Colonic mucosa (tissue), 4 donors: ENCODE measurements around the gene FXYD5. TPM values are rescaled to one million over a fixed set of nuclear protein-coding genes. Genes with fewer than 3 reads are reported as not detected.
A peak's percentile ranks its signal among the peaks of the same experiment; 100 is the strongest.

Source experiments
- DNase-seq: peaks from one replicate; pipeline ENCODE4 v3.0.0-alpha.2; 2020
- H3K27ac ChIP-seq: fragments of 200-600 bp; one replicate; pipeline ENCODE4 v1.8.0; 2021
- H3K27me3 ChIP-seq: fragments of 200-600 bp; one replicate; pipeline ENCODE4 v1.8.0; 2021
- H3K36me3 ChIP-seq: fragments of 200-600 bp; one replicate; pipeline ENCODE4 v1.8.0; 2021
- H3K4me1 ChIP-seq: fragments of 200-600 bp; one replicate; pipeline ENCODE4 v1.8.0; 2021; ENCODE audit warnings: mild to moderate bottlenecking
- H3K4me3 ChIP-seq: fragments of 200-600 bp; one replicate; pipeline ENCODE4 v1.8.0; 2021
- H3K9ac ChIP-seq, 2 donors: one replicate each; pipeline ENCODE4 v1.7.0; 2013; ENCODE audit warnings: control low read depth in 2 of 2, low read depth in 2 of 2, low read length in 2 of 2
- H3K9me3 ChIP-seq: fragments of 200-600 bp; one replicate; pipeline ENCODE4 v1.8.0; 2021
- CTCF ChIP-seq: fragments of 200-600 bp; IDR thresholded peaks from one replicate; pipeline ENCODE4 v1.8.0; 2022; ENCODE audit warnings: antibody characterized with exemption, mild to moderate bottlenecking
- intact Hi-C: fragments of 100-400 bp; cut with DNase I; formaldehyde crosslinking; loops from one replicate; pipeline ENCODE4 v1.14.1; 2022
- total RNA-seq, 2 donors: library from RNA; stranded (reverse); fragmentation: NEBNext Ultra II Directional in 1 of 2; extraction: Animal tissue kit (Norgen Biotek cat#: 25700) in 1 of 2; gene quantifications; one replicate each; pipeline ENCODE4 v1.2.1, GENCODE V29; 2021
- donor health status: healthy.
- donor health status: DM: no; HTN: no; CAD: no.
- donor health status: DM: no; HTN: no; CAD: no.

The FXYD5 gene
- total RNA-seq: 10 to 100 TPM; 20.3 to 23.6 TPM

GRCh38 chr19:35154525-35155406 lies at the start of gene FXYD5:
Gene FXYD5 (plus strand): TSS chr19:35154735. CDS start chr19:35155551, 816 bp downstream.
- H3K4me3 ChIP-seq: peak within 1 kb of the TSS; percentile 57
- H3K27me3 ChIP-seq: peaks cover 13% of the 10 kb centered on the region
- no peaks in the 10 kb centered on the region for H3K36me3 ChIP-seq
- no peaks in the 10 kb centered on the region for H3K9me3 ChIP-seq
- no peak for TF ChIP-seq CTCF
- H3K9ac ChIP-seq: peak within 1 kb of the TSS; percentile 48 to 74
- peak; percentile 72 for DNase-seq
- H3K27ac ChIP-seq: peak within 1 kb of the TSS; percentile 53
- intact Hi-C loops: no loop called here
- no peaks in the 10 kb centered on the region for H3K4me1 ChIP-seq

GRCh38 chr19:35105047-35105410 lies 49.5 kb upstream of the FXYD5 start:
- Histone ChIP-seq H3K9ac (no peak overlapping the region), H3K4me3 (no peak overlapping the region), H3K27ac (no peak overlapping the region), H3K36me3 (no peaks in the 10 kb centered on the region), H3K4me1 (peaks cover 6% of the 10 kb centered on the region), H3K27me3 (no peaks in the 10 kb centered on the region), H3K9me3 (no peaks in the 10 kb centered on the region)
- DNase-seq: no peak
- TF ChIP-seq CTCF: no peak
- intact Hi-C loops: no loop called here

GRCh38 chr19:35105411-35106290 lies 48.9 kb upstream of the FXYD5 start:
- no peak overlapping the region for H3K9ac ChIP-seq
- H3K9me3 ChIP-seq: no peaks in the 10 kb centered on the region
- H3K27me3 ChIP-seq: no peaks in the 10 kb centered on the region
- no peak overlapping the region for H3K4me3 ChIP-seq
- no peak for DNase-seq
- H3K27ac ChIP-seq: no peak overlapping the region
- intact Hi-C loops: no loop called here
- no peak for TF ChIP-seq CTCF
- H3K36me3 ChIP-seq: no peaks in the 10 kb centered on the region
- peaks cover 6% of the 10 kb centered on the region for H3K4me1 ChIP-seq

- no peak for TF ChIP-seq CTCF
- H3K9me3 ChIP-seq: no peaks in the 10 kb centered on the region
- H3K9ac ChIP-seq: no peak overlapping the region
- no peak overlapping the region for H3K27ac ChIP-seq
- no peaks in the 10 kb centered on the region for H3K27me3 ChIP-seq
- H3K4me3 ChIP-seq: no peak overlapping the region
- peaks cover 6% of the 10 kb centered on the region for H3K4me1 ChIP-seq
- intact Hi-C loops: no loop called here
- DNase-seq: no peak
- no peaks in the 10 kb centered on the region for H3K36me3 ChIP-seq
These were observed 48.3 kb upstream of the FXYD5 start for GRCh38 chr19:35106291-35106583.

- DNase-seq: no peak
- Histone ChIP-seq H3K27me3 (no peaks in the 10 kb centered on the region), H3K36me3 (no peaks in the 10 kb centered on the region), H3K9me3 (no peaks in the 10 kb centered on the region), H3K4me1 (peaks cover 6% of the 10 kb centered on the region), H3K4me3 (no peak overlapping the region), H3K27ac (no peak overlapping the region), H3K9ac (no peak overlapping the region)
- no peak for TF ChIP-seq CTCF
- intact Hi-C loops: no loop called here
These were observed 47.5 kb upstream of the FXYD5 start for GRCh38 chr19:35106898-35107541.
